Hepatocyte (in vitro differentiated cells): ENCODE results near the gene UBE2I.

Experiments used
- CTCF ChIP-seq: fragments of 200-600 bp; sonication (generic); IDR thresholded peaks from 2 replicates; pipeline ENCODE4 v1.5.1; 2016; ENCODE audit warnings: antibody characterized with exemption, mild to moderate bottlenecking; ENCODE audit not compliant: poor library complexity
- EZH2 ChIP-seq: fragments of 200-600 bp; sonication (generic); IDR thresholded peaks from 2 replicates; pipeline ENCODE4 v1.6.1; 2016; ENCODE audit warnings: antibody characterized with exemption, mild to moderate bottlenecking, borderline replicate concordance

- TF ChIP-seq EZH2 (no peak), CTCF (no peak)
These were observed 15.3 kb upstream of the UBE2I start for GRCh38 chr16:1293921-1294656.
